ENCODE results near the gene INHBC.
"Not testable (repeated sequence)": the region's sequence is repeated elsewhere in the genome, so short reads cannot be mapped to it uniquely, and the experiment has no call there.

Gene INHBC

GRCh38 chr12:57487597-57488401 is 53.2 kb downstream of the INHBC start, which contains the start of gene MARS1:
MARS1 (plus strand) TSS chr12:57488068; CDS start chr12:57488091, 23 bp downstream.
- peak; percentile 87 for DNase-seq

GRCh38 chr12:57488402-57489156 is 54.0 kb downstream of the INHBC start:
- peak; percentile 4 for DNase-seq

GRCh38 chr12:57489157-57489641 is 54.6 kb downstream of the INHBC start:
- DNase-seq = no peak

- DNase-seq = no peak
Observed at GRCh38 chr12:57490126-57490525, 55.5 kb downstream of the INHBC start.

GRCh38 chr12:57491393-57492280 is 57.1 kb downstream of the INHBC start:
- no peak for DNase-seq

GRCh38 chr12:57495051-57495701 is 60.6 kb downstream of the INHBC start:
- DNase-seq = not testable (repeated sequence)

- DNase-seq = no peak
Observed at GRCh38 chr12:57496822-57497221, 62.2 kb downstream of the INHBC start.

GRCh38 chr12:57497223-57498131 is 62.9 kb downstream of the INHBC start:
- no peak for DNase-seq

GRCh38 chr12:57498132-57498502 is 63.5 kb downstream of the INHBC start:
- no peak for DNase-seq

GRCh38 chr12:57498571-57498970 is 64.0 kb downstream of the INHBC start:
- no peak for DNase-seq

- DNase-seq = no peak
Observed at GRCh38 chr12:57500213-57500612, 65.6 kb downstream of the INHBC start.
